GM18505 (cell line): Measurements from ENCODE around the gene PTS.
"Not testable (repeated sequence)": the region's sequence is repeated elsewhere in the genome, so short reads cannot be mapped to it uniquely, and the experiment has no call there.

ENCODE experiments used
- ATAC-seq: cut with Tn5 transposase; IDR thresholded peaks from one replicate; pipeline ENCODE4 v1.9.1; 2021; ENCODE audit not compliant: unreplicated experiment
- POLR2A ChIP-seq: IDR thresholded peaks from 4 replicates; pipeline ENCODE4 v1.6.1; 2011; ENCODE audit warnings: borderline replicate concordance; ENCODE audit not compliant: insufficient read depth, insufficient read length; ENCODE audit errors: extremely low read depth

Gene PTS

GRCh38 chr11:112226062-112226830, at the start of gene PTS:
Gene PTS (plus strand): TSS chr11:112226428. CDS start chr11:112226444, 16 bp downstream.
- TF ChIP-seq POLR2A = peak; percentile 98
- ATAC-seq = peak; percentile 94

GRCh38 chr11:112177589-112177988, 48.6 kb upstream of the PTS start:
- no peak for TF ChIP-seq POLR2A
- no peak for ATAC-seq

GRCh38 chr11:112178428-112178827, 47.8 kb upstream of the PTS start:
- no peak for TF ChIP-seq POLR2A
- ATAC-seq = no peak

GRCh38 chr11:112178936-112179335, 47.3 kb upstream of the PTS start:
- TF ChIP-seq POLR2A = no peak
- no peak for ATAC-seq

- no peak for TF ChIP-seq POLR2A
- ATAC-seq = no peak
Measured at GRCh38 chr11:112179601-112180000, 46.6 kb upstream of the PTS start.

- ATAC-seq = no peak
- TF ChIP-seq POLR2A = no peak
Measured at GRCh38 chr11:112182867-112183266, 43.4 kb upstream of the PTS start.

- ATAC-seq = no peak
- no peak for TF ChIP-seq POLR2A
Measured at GRCh38 chr11:112185883-112186282, 40.3 kb upstream of the PTS start.

GRCh38 chr11:112186304-112186703, 39.9 kb upstream of the PTS start:
- no peak for TF ChIP-seq POLR2A
- ATAC-seq = no peak

GRCh38 chr11:112195113-112195512, 31.1 kb upstream of the PTS start:
- ATAC-seq = not testable (repeated sequence)

GRCh38 chr11:112195951-112196351, 30.3 kb upstream of the PTS start:
- TF ChIP-seq POLR2A = no peak
- no peak for ATAC-seq

- no peak for TF ChIP-seq POLR2A
- no peak for ATAC-seq
Measured at GRCh38 chr11:112196519-112197087, 29.6 kb upstream of the PTS start.

GRCh38 chr11:112199101-112199500, 27.1 kb upstream of the PTS start:
- not testable (repeated sequence) for ATAC-seq

GRCh38 chr11:112200252-112200651, 26.0 kb upstream of the PTS start:
- no peak for TF ChIP-seq POLR2A
- no peak for ATAC-seq

GRCh38 chr11:112206071-112206470, 20.2 kb upstream of the PTS start:
- no peak for TF ChIP-seq POLR2A
- no peak for ATAC-seq
